ENCODE data around the gene PCF11.

Gene PCF11

DNA sequence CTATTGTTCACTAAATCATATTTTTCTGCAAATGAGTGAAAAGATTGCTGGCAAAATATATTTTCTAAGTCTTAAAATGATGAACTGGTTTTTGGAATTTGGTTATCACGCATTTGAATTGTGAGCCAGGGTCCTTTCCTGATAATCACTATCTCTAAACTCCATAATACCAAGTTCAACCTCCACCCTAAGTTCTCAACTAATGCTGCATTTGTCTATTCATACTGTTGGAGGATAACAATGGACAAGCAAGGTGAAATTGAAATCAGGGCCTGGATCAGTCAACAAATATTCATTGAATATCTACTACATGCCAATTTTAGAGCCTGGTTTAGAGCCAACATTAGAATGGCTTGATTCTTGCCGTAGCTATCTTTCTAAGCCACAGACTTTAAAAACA lies 4.7 kb upstream of the PCF11 start:
- DNase-seq (ENCODE audit: low read depth) = no peak

DNA sequence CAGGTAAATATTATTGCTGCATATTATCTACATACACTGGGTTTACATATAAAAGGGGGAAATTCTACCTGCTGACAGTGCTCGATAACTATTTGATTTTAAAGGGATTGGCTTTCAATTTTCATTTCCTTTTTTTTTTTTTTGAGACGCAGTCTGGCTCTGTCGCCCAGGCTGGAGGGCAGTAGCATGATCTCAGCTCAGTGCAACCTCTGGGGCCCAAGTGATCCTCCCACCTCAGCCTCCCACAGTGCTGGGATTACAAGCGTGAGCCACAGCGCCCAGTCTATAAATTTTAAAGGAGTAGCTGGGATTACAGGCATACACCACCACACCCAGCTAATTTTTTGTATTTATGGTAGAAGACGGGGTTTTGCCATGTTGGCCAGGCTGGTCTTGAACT lies 3.2 kb upstream of the PCF11 start:
- DNase-seq (ENCODE audit: low read depth) = no peak

DNA sequence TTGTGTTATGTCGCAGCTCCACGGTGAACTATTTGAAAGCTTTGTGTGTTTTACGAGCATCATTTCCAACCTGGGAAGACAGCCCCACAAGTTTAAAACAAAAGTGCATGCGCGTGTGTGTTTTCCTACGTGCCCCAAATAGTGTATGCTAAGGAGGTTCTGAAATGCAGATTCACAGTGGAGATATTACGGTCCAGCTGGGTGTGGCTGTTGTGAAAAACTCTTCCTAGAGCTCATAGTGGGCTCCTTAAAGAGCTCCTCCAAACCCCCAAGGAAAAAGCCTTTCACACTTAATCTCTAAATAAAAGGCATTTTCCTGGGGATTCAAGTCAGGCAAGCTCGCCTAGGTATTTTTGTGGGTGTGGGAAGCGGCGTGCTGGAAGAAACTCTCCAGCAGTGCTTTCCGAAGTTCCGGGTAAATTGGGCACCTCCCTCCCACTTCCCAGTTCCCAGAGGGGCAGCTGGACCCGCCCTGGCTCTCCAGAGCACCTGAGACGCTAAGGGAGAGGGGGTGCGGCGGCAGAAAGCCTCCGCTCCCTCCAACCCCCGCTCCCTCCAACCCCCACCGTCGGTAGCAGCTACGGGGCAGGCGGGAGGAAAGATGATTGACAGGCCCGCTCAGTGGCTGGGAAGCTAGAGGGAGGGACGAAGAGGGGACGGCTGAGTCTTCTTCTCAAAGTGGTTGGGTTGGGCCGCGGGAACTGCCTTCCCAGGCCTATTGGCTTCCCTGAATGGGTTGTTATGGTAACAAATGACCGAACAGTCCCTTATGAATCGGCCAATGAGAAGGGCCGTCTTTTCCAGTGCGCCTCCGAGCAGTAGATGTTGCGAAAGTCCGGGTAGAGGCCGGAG lies 561 bp upstream of the PCF11 start:
- DNase-seq (ENCODE audit: low read depth) = peak; percentile 100

DNA sequence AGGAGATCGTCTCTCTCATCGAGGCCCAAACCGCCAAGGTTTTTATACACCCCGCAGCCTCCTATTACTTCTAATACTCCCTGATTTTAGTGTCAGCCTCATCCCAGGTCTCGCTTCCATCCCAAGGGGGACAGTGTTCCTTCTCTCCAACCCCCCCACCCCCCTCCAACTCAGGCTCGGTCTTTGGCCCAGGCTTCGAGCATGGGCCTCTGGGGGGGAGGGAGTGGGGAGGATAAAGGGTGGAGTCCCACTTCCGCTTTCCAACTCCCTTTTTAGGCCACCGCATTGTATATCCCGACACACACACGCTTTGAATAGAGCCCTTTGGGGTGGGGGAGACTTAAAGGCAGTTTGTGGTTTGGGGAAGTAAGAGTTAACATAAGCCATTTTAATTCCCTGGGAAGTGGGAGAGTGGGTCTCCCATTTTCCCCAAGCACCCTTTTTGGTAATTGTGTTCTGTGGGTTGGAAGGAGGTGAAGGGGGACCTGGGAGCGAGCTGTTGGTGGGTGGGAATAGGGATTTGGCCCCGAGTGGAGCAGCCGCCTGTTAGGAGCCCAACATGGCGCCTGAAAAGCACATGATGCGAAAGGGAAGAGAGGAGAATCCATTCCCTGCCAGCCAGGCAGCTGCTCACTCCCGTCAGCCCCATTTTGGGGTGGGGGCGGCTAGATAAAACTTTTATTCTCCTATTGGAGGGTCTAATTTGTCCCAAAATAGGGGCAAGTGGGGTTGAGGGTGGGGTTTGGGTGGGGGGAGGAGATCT lies 844 bp downstream of the PCF11 start:
- peak; percentile 62 for DNase-seq (ENCODE audit: low read depth)

DNA sequence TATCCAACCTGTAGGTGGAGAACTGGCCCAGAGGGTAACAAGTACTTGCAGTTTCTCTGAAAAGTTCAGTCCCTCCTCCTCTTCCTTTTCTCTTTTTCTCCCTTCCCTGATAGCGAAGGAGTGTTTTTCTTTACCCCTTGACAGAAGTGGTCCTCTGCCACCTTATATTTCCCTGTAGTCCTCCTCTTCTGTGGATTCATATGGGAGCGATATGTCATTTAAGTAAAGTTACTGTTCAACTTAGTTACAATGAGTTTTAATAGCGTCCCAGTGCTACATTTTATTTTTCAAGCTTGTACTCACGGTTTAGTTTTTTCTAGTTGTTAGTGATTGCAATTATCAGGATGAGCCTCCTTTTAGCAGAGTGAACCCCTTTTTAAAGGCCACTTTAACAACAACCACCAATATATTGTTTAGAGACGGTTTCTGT lies 1.4 kb downstream of the PCF11 start:
- no peak for DNase-seq (ENCODE audit: low read depth)

DNA sequence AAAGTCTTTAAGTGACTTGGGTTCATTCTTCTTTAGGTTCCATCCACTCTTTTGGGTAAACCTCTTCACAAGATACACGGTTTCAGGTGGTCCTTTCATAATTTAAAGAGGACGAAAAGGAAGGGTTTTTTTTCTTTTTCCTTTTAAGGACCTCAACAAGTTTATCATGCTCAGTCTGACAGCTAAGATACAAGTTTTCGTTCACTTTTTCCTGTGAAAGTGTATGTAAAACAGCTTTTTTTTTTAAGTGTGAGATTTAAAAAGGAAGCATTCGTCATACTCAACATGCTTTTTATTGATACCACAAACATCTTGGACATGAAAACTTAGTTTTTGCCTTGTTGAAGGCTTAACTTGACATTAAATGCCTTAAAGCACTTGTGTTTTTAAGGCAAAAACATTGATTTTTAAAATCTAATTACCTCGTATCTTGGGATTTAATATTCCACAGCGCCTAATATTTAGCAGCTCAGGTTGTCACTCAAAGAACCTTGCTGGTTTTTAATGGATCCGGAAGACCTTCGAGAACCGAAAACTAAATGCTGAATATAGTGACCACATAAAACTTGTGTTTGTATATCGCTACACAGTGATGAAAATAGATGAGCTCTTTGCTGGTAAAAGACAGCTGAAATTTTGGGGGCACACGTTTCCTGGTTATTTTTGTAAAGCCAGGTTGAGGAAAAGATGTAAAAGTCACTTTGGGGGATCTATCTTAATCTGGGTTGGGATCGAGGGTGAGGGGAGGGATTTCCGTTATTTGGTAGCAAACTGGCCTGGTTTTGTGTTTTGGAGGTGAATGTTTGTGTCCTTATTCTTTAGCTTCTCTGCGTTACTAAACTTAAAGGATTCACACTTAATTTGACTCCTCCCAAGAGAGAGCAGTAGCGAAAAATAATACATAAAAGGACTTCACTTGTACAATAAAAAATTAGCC lies 2.3 kb downstream of the PCF11 start:
- no peak for DNase-seq (ENCODE audit: low read depth)

DNA sequence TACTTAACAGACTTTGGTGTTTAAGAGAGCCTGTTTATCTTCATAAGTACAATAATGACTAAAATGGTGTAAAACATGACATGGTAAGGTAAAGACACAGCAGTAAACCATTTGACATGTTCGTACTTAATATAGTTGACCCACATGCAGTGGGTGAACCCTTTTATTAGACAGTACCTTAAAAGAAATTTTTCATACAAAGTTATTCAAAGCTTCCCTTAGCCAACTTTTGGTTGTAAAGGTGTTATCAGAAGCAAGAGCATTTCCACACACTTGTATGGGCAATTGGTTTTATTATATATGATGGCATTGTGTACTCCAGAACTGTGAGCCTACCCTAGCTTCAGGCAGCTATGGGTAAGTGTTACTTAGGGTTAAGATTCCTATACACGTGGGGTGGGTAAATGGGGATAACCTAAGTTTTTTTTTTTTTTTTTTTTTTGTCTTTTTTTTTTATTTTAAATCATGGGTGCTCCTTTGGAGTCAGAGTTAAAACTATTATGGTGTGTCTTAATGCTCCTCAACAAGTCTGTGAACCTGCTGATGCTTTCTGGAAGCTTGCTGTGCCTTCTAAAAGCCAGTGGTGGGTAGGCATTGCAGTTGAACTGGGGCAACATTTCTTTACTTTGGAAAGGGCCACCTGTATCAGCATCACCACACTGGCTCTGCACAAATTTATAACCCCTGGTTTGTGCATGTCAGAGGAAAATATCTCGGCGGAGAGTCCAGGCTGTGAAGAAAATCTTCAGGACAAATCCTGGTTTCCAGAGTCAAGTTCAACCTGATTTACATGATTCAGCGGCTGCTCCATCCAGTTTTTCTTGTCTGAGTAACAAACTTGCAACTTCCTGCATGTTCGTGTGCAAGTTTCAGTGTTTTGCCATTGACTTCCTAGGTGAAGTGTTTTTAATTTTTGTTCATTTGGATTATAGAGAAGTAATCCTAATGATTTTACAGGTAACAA lies 3.3 kb downstream of the PCF11 start:
- DNase-seq (ENCODE audit: low read depth) = peak; percentile 53

DNA sequence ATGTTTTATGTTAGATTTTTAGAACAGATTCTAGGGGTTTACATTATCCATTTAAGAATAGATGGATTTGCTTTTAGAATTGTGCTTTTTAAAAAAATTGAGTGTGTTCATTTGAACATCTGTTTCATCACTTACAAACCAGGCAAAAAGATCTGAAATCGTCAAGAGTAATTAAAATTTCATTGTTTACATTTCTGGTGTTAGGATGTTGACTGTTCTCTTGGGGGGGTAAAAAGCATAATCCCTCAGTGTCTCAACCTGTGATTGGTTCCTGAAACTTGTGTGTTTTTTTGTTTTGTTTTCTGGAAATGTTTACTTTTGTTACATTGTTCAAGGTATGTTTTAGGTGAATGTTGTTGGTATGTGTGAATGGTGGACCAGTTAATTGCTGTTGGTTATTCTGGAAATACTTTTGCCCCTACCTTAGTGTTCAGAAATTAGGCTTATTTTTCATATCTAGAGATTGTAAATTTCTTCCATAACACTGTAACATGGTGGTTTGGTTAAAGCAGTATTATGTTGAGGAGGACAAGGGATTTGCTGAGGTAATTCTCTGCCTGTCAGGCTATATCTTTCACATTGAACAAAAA lies 4.8 kb downstream of the PCF11 start:
- no peak for DNase-seq (ENCODE audit: low read depth)

DNA sequence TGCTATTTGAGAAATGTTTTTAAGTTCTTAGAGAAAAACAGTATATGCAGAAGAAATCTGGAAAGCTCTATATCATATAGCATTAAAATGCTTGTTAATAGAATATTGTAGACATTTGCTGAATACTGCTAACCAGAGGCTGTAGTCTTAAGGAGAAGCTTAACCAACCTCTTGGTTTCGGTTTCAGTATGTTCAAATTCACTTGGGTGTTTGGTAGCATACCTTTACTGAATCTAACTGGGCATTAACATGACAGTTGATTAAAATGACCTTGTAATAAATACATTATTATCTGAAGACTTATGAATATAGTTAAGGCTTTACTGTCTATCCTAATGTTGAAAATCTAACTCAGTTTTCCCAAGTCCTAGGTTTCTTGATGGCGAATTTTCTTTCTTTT lies 5.4 kb downstream of the PCF11 start:
- DNase-seq (ENCODE audit: low read depth) = no peak

DNA sequence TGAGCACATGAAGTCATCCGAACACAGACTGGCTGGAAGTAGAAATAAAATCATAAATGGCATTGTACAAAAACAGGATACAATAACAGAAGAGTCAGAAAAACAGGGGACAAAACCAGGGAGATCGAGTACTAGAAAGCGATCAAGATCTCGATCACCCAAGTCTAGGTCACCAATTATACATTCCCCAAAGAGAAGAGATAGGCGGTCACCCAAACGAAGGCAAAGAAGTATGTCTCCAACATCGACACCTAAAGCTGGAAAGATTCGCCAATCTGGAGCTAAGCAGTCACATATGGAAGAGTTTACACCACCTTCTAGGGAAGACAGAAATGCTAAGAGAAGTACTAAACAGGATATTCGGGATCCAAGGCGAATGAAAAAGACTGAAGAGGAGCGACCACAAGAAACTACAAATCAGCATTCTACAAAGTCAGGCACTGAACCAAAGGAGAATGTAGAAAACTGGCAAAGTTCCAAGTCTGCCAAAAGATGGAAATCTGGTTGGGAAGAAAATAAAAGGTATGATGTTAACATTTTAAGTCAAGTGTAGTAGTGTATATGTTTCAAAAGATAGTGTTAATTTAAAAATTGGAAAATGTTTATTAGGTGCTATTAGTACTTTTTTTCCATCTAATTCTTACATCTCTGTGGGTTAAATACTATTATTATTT lies 9.4 kb downstream of the PCF11 start:
- DNase-seq (ENCODE audit: low read depth) = no peak

DNA sequence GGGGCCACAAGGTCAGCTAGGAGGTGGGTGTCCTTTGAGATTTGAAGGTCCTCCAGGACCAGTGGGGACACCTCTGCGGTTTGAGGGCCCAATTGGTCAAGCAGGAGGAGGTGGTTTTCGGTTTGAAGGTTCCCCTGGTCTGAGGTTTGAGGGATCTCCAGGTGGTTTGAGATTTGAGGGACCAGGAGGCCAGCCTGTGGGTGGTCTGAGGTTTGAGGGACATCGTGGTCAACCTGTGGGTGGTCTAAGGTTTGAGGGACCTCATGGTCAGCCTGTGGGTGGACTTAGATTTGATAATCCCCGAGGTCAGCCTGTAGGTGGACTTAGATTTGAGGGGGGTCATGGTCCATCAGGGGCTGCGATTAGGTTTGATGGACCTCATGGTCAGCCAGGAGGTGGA lies 11.8 kb downstream of the PCF11 start:
- DNase-seq (ENCODE audit: low read depth) = no peak

DNA sequence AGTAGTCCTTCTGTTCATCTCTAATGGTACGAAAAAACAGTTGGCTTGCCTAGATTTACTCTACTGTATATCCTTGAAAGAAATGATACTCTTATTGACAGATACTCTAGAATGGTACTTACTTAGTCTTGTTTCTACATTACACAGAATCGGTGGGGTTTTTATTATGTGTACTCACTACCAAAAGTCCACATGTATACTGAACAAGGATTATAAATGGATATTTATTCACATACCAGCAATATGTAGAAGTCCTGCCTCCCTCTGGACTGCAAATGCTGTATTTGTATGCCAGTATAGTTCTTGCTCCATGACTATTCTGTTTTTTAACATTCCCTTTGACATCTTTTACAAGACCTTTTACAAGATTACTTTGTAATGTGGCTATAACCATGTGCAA lies 13.9 kb downstream of the PCF11 start:
- DNase-seq (ENCODE audit: low read depth) = no peak

DNA sequence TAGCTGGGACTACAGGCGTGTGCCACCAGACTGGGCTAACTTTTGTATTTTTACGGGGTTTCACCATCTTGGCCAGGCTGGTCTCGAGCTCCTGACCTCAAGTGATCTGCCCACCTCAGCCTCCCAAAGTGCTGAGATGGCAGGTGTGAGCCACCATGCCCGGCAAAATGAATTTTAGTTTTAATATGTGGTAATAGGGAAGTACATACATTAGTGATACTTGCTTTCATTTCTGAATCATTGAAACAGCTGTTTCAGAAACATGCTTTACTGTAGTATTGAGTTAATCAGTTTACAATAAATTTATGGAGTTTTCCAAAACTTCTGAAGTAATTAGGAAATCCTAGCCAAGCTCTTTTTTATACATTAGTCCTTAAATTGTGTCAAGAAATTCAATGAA lies 15.6 kb downstream of the PCF11 start:
- DNase-seq (ENCODE audit: low read depth) = no peak

DNA sequence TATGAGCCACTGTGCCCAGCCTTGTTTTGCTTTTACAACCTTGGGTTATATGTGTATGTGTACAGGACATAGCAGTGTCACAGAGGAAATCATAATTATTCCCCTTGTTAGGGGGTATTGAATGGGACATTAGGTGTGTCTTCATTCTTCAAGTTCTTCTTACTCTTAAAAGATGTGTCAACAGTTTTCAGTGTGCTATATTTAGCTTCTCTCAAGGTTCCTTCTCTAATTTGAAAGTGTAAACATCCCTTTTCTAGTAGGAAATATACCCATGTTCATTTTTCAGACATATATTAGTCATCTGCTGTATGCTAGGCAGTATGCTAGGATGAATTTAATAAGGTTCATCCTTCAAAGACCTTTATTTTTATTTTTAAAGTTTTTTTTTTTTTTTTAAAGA lies 17.1 kb downstream of the PCF11 start:
- no peak for DNase-seq (ENCODE audit: low read depth)

DNA sequence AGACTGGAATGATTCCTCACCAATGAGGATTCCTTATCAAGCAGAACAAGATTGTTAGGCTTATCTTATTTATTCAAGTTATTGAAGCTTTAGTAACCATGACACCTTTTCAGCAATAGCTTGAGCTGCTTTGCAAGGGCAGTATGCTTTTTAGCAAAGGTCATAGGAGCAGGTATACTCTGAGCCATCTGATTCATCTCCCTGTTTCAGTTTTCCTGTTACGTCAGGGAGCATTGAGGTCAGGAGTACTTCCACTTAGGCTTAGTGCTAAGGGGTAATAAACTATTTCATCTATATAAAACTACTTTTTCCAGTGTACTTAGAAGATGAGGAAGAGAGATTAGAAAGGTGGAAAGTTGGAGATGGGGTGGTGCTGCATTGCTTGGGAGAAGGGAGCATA lies 18.9 kb downstream of the PCF11 start:
- no peak for DNase-seq (ENCODE audit: low read depth)

DNA sequence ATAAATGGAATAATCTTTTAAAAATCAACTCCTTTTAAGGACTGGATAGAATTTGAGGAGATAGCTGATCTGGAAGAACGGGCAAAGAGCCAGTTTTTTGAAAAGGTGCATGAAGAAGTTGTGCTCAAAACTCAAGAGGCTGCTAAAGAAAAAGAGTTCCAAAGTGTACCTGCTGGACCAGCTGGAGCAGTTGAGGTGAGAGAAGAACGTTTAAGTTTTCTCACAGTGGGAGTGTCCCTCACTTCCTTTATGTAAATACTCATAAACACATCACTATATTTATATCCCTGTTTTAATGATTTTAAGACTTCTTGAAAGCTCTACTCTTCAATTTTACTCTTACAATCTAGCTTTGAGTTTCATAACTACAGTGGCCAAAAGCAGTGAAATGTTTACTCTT lies 24.9 kb downstream of the PCF11 start:
- DNase-seq (ENCODE audit: low read depth) = no peak

DNA sequence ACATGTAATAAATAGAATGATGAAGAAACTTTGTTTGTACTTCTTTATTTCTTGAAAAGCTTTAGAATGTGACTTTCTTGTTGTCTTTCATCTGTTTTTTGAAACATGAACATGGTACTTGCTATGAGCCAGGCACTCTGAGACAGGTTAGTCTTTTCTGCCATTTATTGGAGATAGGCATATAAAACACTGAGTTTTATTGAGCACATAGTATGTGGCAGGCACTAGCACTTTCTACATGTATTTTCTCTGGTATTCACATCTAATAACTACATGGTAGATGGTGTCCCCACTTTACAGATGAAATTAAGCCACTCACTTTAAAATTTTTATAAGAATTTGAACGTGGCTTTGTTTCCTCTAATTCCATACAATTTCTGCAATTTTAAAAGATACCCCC lies 28.8 kb downstream of the PCF11 start:
- DNase-seq (ENCODE audit: low read depth) = no peak

DNA sequence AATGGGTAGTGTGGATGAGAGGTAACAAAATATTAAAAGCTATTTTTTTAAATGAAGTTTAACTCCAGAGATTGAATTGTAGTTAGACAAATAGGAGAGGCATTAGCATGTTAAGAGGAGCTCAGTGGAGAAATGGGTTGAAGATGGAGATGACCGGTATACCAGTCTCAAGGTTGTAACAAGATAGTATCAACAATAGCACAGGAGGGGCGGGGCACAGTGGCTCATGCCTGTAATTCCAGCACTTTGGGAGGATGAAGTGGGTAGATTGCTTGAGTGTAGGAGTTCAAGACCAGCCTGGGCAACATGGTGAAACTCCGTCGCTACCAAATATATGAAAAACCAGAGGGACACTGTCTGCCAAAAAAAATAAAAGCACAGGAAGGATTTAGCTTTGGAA lies 30.5 kb downstream of the PCF11 start:
- DNase-seq (ENCODE audit: low read depth) = no peak

DNA sequence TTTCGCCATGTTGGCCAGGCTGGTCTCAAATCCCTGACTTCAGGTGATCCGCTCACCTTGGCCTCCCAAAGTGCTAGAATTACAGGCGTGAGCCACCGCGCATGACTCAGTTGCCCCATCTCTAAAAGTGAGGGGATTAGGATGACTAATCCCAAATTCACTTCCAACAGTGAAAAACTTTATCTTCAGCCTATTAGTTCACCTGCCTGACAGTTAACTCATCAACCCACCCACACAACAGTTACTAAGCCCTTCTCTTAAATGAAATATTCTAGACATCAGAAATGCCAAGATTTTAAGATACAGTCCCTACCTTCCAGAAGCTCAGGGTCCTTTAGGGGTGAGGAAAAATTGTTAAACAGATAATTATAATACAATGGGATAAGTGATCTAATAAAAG lies 34.6 kb downstream of the PCF11 start:
- DNase-seq (ENCODE audit: low read depth) = no peak

DNA sequence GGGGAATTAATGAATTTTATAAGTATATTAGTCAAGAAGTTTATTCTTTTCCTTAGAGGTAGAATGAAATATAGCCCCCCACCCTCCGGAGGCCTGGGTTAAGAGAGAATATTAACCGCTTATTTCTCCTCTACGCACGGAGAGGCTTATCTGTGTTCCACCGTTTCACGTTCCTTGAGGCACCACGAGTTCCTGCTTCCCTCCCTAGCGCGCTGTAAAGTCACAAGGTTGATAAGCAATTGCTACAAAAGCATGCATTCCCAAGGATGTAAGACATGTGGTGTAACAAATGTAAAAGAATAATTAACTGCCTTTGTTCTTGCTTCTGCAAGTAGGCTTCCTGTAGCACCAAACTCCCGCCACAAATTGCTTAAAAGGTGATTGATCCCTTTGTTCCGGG lies 35.1 kb downstream of the PCF11 start:
- DNase-seq (ENCODE audit: low read depth) = no peak

Data from EH (cell line).